GM23338 (cell line): ENCODE results near the gene DKK2. TPM values are rescaled to one million over a fixed set of nuclear protein-coding genes. Genes with fewer than 3 reads are reported as not detected.

ENCODE experiments used
- ATAC-seq: fragments of 200-7000 bp; cut with Tn5 transposase; 3 replicates; pipeline ENCODE4 v1.9.1; 2020
- DNase-seq: peaks from one replicate; pipeline ENCODE4 v3.0.0-alpha.2; 2015; ENCODE audit warnings: low spot score
- H2AFZ ChIP-seq: fragments of 200-600 bp; sonication (generic); 2 replicates; pipeline ENCODE4 v1.8.0; 2016; ENCODE audit warnings: antibody characterized with exemption, mild to moderate bottlenecking, moderate library complexity
- H3F3A ChIP-seq: fragments of 200-600 bp; sonication (generic); replicated peaks from 2 replicates; pipeline ENCODE4 v1.8.0; 2017; ENCODE audit warnings: antibody characterized with exemption, mixed run types, low read depth
- H3K27ac ChIP-seq: fragments of 200-600 bp; sonication (generic); 2 replicates; pipeline ENCODE4 v1.6.1; 2016; ENCODE audit warnings: low read depth
- H3K27me3 ChIP-seq: fragments of 200-600 bp; sonication (generic); 2 replicates; pipeline ENCODE4 v1.8.0; 2016; ENCODE audit warnings: mild to moderate bottlenecking, mixed run types, moderate library complexity; ENCODE audit not compliant: insufficient read depth
- H3K36me3 ChIP-seq: fragments of 200-600 bp; sonication (generic); 2 replicates; pipeline ENCODE4 v1.8.0; 2016; ENCODE audit warnings: mild to moderate bottlenecking; ENCODE audit not compliant: insufficient read depth
- H3K4me1 ChIP-seq: fragments of 200-600 bp; sonication (generic); 2 replicates; pipeline ENCODE4 v1.8.0; 2016; ENCODE audit warnings: mild to moderate bottlenecking, moderate library complexity; ENCODE audit not compliant: insufficient read depth
- H3K4me2 ChIP-seq: fragments of 200-600 bp; sonication (generic); 2 replicates; pipeline ENCODE4 v1.7.1; 2017; ENCODE audit warnings: mixed run types
- H3K4me3 ChIP-seq: fragments of 200-600 bp; sonication (generic); 2 replicates; pipeline ENCODE4 v1.6.1; 2016; ENCODE audit warnings: mixed run types
- H3K79me2 ChIP-seq: fragments of 200-600 bp; sonication (generic); replicated peaks from 2 replicates; pipeline ENCODE4 v1.8.0; 2017; ENCODE audit warnings: mild to moderate bottlenecking; ENCODE audit not compliant: insufficient read depth
- H3K9me2 ChIP-seq: fragments of 200-600 bp; sonication (generic); 2 replicates; pipeline ENCODE4 v1.8.0; 2017; ENCODE audit not compliant: insufficient read depth
- H4K20me1 ChIP-seq: fragments of 200-600 bp; sonication (generic); replicated peaks from 2 replicates; pipeline ENCODE4 v1.8.0; 2017; ENCODE audit warnings: mild to moderate bottlenecking; ENCODE audit not compliant: insufficient read depth
- H3K27ac Mint-ChIP-seq: 2 replicates; pipeline ENCODE4 v1.8.0; 2020; ENCODE audit warnings: inconsistent platforms, mild to moderate bottlenecking, moderate library complexity, mixed read lengths
- H3K27me3 Mint-ChIP-seq: 3 replicates; pipeline ENCODE4 v1.8.0; 2022; ENCODE audit warnings: low read depth, mild to moderate bottlenecking, moderate library complexity, mixed read lengths, inconsistent platforms; ENCODE audit not compliant: insufficient read depth, poor library complexity
- H3K36me3 Mint-ChIP-seq: 3 replicates; pipeline ENCODE4 v1.8.0; 2021; ENCODE audit warnings: low read depth, mild to moderate bottlenecking, inconsistent platforms, moderate library complexity, mixed read lengths
- H3K4me1 Mint-ChIP-seq: 3 replicates; pipeline ENCODE4 v1.8.0; 2020; ENCODE audit warnings: mild to moderate bottlenecking, inconsistent platforms, mixed read lengths
- H3K4me3 Mint-ChIP-seq: 3 replicates; pipeline ENCODE4 v1.8.0; 2021; ENCODE audit warnings: moderate library complexity, mild to moderate bottlenecking, inconsistent platforms, mixed read lengths
- H3K9me3 Mint-ChIP-seq: 3 replicates; pipeline ENCODE4 v1.8.0; 2020; ENCODE audit warnings: moderate library complexity, mild to moderate bottlenecking, inconsistent platforms, mixed read lengths
- CTCF ChIP-seq, 2 experiments: fragments of 200-600 bp in 1 of 2; sonication (generic) in 1 of 2; conservative IDR thresholded peaks; 2 replicates each; pipeline versions ENCODE4 v1.5.1 to v1.6.1; 2016 to 2017; ENCODE audit warnings: antibody characterized with exemption in 2 of 2, low read depth in 2 of 2, mild to moderate bottlenecking in 2 of 2, moderate library complexity in 1 of 2
- ETS1 ChIP-seq: IDR thresholded peaks from 2 replicates; pipeline ENCODE4 v1.6.1; 2016; ENCODE audit warnings: antibody characterized with exemption
- EZH2 ChIP-seq: fragments of 200-600 bp; sonication (generic); IDR thresholded peaks from one replicate; pipeline ENCODE4 v1.8.0; 2017; ENCODE audit warnings: antibody characterized with exemption, mild to moderate bottlenecking, low read depth; ENCODE audit not compliant: unreplicated experiment
- JUNB ChIP-seq: IDR thresholded peaks from one replicate; pipeline ENCODE4 v1.6.1; 2016; ENCODE audit warnings: antibody characterized with exemption; ENCODE audit not compliant: unreplicated experiment
- POLR2AphosphoS5 ChIP-seq: IDR thresholded peaks from 2 replicates; pipeline ENCODE4 v1.6.1; 2016; ENCODE audit warnings: antibody characterized with exemption, low read depth
- REST ChIP-seq: IDR thresholded peaks from one replicate; pipeline ENCODE4 v1.6.1; 2018; ENCODE audit warnings: antibody characterized with exemption; ENCODE audit not compliant: unreplicated experiment
- STAT1 ChIP-seq: IDR thresholded peaks from one replicate; pipeline ENCODE4 v1.6.1; 2016; ENCODE audit warnings: antibody characterized with exemption; ENCODE audit not compliant: unreplicated experiment
- ZNF114 ChIP-seq: fragments of 250-450 bp; sonication (Bioruptor Pico); IDR thresholded peaks from 2 replicates; pipeline ENCODE4 v1.5.0; 2020; ENCODE audit warnings: mild to moderate bottlenecking, moderate library complexity
- ZNF462 ChIP-seq: fragments of 250-450 bp; sonication (Bioruptor Pico); IDR thresholded peaks from 2 replicates; pipeline ENCODE4 v1.5.0; 2020; ENCODE audit warnings: mild to moderate bottlenecking, moderate library complexity
- polyA plus RNA-seq: library from polyadenylated mRNA; unstranded; fragments of >200 nt; fragmentation: Nextera tagmentation; extraction: Ambion mirVana; gene quantifications from 2 replicates; pipeline ENCODE4 v1.2.1, GENCODE V29; 2016
- total RNA-seq: library from RNA; depleted of rRNA; stranded (reverse); fragments of >200 nt; shearing (Covaris generic); gene quantifications from 2 replicates; pipeline ENCODE4 v1.2.3, GENCODE V29; 2014

DKK2 gene
- total and polyA plus RNA-seq, 2 experiments from 2014 or later, result 0.05 TPM; not detected in 1

GRCh38 chr4:107066621-107067020, 30.5 kb upstream of the DKK2 start:
- H4K20me1 ChIP-seq, result no peaks in the 10 kb centered on the region
- no peaks in the 10 kb centered on the region for H3K79me2 ChIP-seq
- Mint-ChIP-seq H3K27me3 (no peaks in the 10 kb centered on the region), H3K36me3 (no peaks in the 10 kb centered on the region), H3K4me3 (no peak overlapping the region), H3K9me3 (no peaks in the 10 kb centered on the region), H3K4me1 (no peaks in the 10 kb centered on the region), H3K27ac (no peak overlapping the region)
- ATAC-seq (no peak), DNase-seq (no peak)
- no peak overlapping the region for H3K4me2 ChIP-seq
- TF ChIP-seq JUNB (no peak), POLR2AphosphoS5 (no peak), ZNF462 (CRISPR knock-in tag) (no peak), ZNF114 (no peak)
- no peak overlapping the region for H2AFZ ChIP-seq
- H3K27ac ChIP-seq, result no peak overlapping the region
- no peaks in the 10 kb centered on the region for H3F3A ChIP-seq
- no peaks in the 10 kb centered on the region for H3K4me1 ChIP-seq
- H3K4me3 ChIP-seq, result no peak overlapping the region
- H3K9me2 ChIP-seq, result peaks cover 2% of the 10 kb centered on the region; the same call in 1 of the 2 replicates
- H3K27me3 ChIP-seq, result no peaks in the 10 kb centered on the region
- no peaks in the 10 kb centered on the region for H3K36me3 ChIP-seq

- DNase-seq, result no peak
- Mint-ChIP-seq H3K9me3 (no peaks in the 10 kb centered on the region), H3K27me3 (no peaks in the 10 kb centered on the region), H3K27ac (no peak overlapping the region), H3K4me1 (no peaks in the 10 kb centered on the region), H3K36me3 (no peaks in the 10 kb centered on the region), H3K4me3 (no peak overlapping the region)
- Histone ChIP-seq H3F3A (no peaks in the 10 kb centered on the region), H3K4me3 (no peak overlapping the region), H3K36me3 (no peaks in the 10 kb centered on the region), H3K4me1 (no peaks in the 10 kb centered on the region), H3K27me3 (no peaks in the 10 kb centered on the region), H4K20me1 (no peaks in the 10 kb centered on the region), H3K4me2 (no peak overlapping the region), H3K27ac (no peak overlapping the region), H3K9me2 (peaks cover 4% of the 10 kb centered on the region; the same call in 1 of the 2 replicates), H2AFZ (no peak overlapping the region), H3K79me2 (no peaks in the 10 kb centered on the region)
- TF ChIP-seq ETS1 (no peak), CTCF (conservative IDR thresholded peaks at IDR 0.05; ENCODE audit: low read depth in 2 of 2) (no peak), STAT1 (no peak), EZH2 (no peak), REST (no peak)
- no peak for ATAC-seq
Measured at GRCh38 chr4:107065201-107065600, 29.1 kb upstream of the DKK2 start.
